Trophoblast cell (in vitro differentiated cells and primary cell): ENCODE data around the gene TRDN.
A peak's percentile ranks its signal among the peaks of the same experiment; 100 is the strongest.

Source experiments
- DNase-seq, 2 donors: peaks; one replicate each; pipeline ENCODE4 v3.0.0-alpha.2; 2016
- H2AFZ ChIP-seq: 2 replicates; pipeline ENCODE4 v1.6.1; 2013; ENCODE audit warnings: low read length, moderate library complexity, mild to moderate bottlenecking; ENCODE audit not compliant: insufficient read depth, poor library complexity
- H2AK5ac ChIP-seq: 2 replicates; pipeline ENCODE4 v1.6.1; 2013; ENCODE audit warnings: mild to moderate bottlenecking, low read length
- H2BK120ac ChIP-seq: 2 replicates; pipeline ENCODE4 v1.6.1; 2013; ENCODE audit warnings: low read length, mild to moderate bottlenecking, moderate library complexity; ENCODE audit not compliant: insufficient read depth, poor library complexity
- H2BK12ac ChIP-seq: 2 replicates; pipeline ENCODE4 v1.6.1; 2013; ENCODE audit warnings: mild to moderate bottlenecking, low read length, moderate library complexity
- H2BK5ac ChIP-seq: 2 replicates; pipeline ENCODE4 v1.6.1; 2013; ENCODE audit warnings: low read length, low read depth, moderate library complexity, mild to moderate bottlenecking; ENCODE audit not compliant: poor library complexity
- H3K14ac ChIP-seq: 2 replicates; pipeline ENCODE4 v1.6.1; 2013; ENCODE audit warnings: mild to moderate bottlenecking, low read length
- H3K18ac ChIP-seq: 2 replicates; pipeline ENCODE4 v1.6.1; 2013; ENCODE audit warnings: mild to moderate bottlenecking, low read length
- H3K23ac ChIP-seq: 2 replicates; pipeline ENCODE4 v1.6.1; 2013; ENCODE audit warnings: low read length
- H3K27ac ChIP-seq: 2 replicates; pipeline ENCODE4 v1.5.1; 2013; ENCODE audit warnings: low read depth, mild to moderate bottlenecking, inconsistent platforms, low read length, moderate library complexity
- H3K27me3 ChIP-seq: 2 replicates; pipeline ENCODE4 v1.6.1; 2013; ENCODE audit warnings: inconsistent platforms, mild to moderate bottlenecking, low read length, moderate library complexity; ENCODE audit not compliant: insufficient read depth
- H3K36me3 ChIP-seq, 2 experiments: 1 replicate in 1 of 2; 2 replicates in 1 of 2; pipeline ENCODE4 v1.6.1; 2013; ENCODE audit warnings: low read length in 2 of 2, mild to moderate bottlenecking in 2 of 2, moderate library complexity in 1 of 2; ENCODE audit not compliant: insufficient read depth in 2 of 2, control insufficient read depth in 1 of 2
- H3K4ac ChIP-seq: 2 replicates; pipeline ENCODE4 v1.6.1; 2013; ENCODE audit warnings: low read depth, mild to moderate bottlenecking, low read length, moderate library complexity
- H3K4me1 ChIP-seq, 2 experiments: 1 replicate in 1 of 2; 2 replicates in 1 of 2; pipeline ENCODE4 v1.6.1; 2013; ENCODE audit warnings: low read length in 2 of 2, mild to moderate bottlenecking in 2 of 2, moderate library complexity in 1 of 2; ENCODE audit not compliant: insufficient read depth in 2 of 2, control insufficient read depth in 1 of 2
- H3K4me2 ChIP-seq: 2 replicates; pipeline ENCODE4 v1.6.1; 2013; ENCODE audit warnings: inconsistent platforms, mild to moderate bottlenecking, low read length, moderate library complexity
- H3K4me3 ChIP-seq: 2 replicates; pipeline ENCODE4 v1.5.1; 2013; ENCODE audit warnings: mild to moderate bottlenecking, low read depth, low read length, inconsistent platforms
- H3K79me1 ChIP-seq: one replicate; pipeline ENCODE4 v1.6.1; 2013; ENCODE audit warnings: low read length
- H3K79me2 ChIP-seq: 2 replicates; pipeline ENCODE4 v1.6.1; 2013; ENCODE audit warnings: low read length, mild to moderate bottlenecking; ENCODE audit not compliant: control insufficient read depth, insufficient read depth, poor library complexity
- H3K9ac ChIP-seq: 2 replicates; pipeline ENCODE4 v1.6.1; 2013; ENCODE audit warnings: mild to moderate bottlenecking, low read length
- H3K9me3 ChIP-seq: 2 replicates; pipeline ENCODE4 v1.6.1; 2013; ENCODE audit warnings: low read depth, mild to moderate bottlenecking, control low read depth, inconsistent platforms, low read length; ENCODE audit not compliant: insufficient read depth
- H4K12ac ChIP-seq: 2 replicates; pipeline ENCODE4 v1.6.1; 2013; ENCODE audit warnings: low read depth, mild to moderate bottlenecking, low read length, moderate library complexity
- H4K8ac ChIP-seq: 2 replicates; pipeline ENCODE4 v1.6.1; 2013; ENCODE audit warnings: low read depth, mild to moderate bottlenecking, low read length, moderate library complexity
- H4K91ac ChIP-seq: one replicate; pipeline ENCODE4 v1.6.1; 2013; ENCODE audit warnings: low read depth, mild to moderate bottlenecking, low read length, moderate library complexity
- WGBS: extraction: QIAGEN DNeasy Blood & Tissue Kit; methylation state at CpG from one replicate; pipeline ENCODE4 v1.1.7; 2013; ENCODE audit warnings: missing lambda C conversion rate; ENCODE audit not compliant: insufficient read length, insufficient coverage; ENCODE audit errors: extremely low coverage; 5-methylcytosine and 5-hydroxymethylcytosine counted together

Gene TRDN

DNA sequence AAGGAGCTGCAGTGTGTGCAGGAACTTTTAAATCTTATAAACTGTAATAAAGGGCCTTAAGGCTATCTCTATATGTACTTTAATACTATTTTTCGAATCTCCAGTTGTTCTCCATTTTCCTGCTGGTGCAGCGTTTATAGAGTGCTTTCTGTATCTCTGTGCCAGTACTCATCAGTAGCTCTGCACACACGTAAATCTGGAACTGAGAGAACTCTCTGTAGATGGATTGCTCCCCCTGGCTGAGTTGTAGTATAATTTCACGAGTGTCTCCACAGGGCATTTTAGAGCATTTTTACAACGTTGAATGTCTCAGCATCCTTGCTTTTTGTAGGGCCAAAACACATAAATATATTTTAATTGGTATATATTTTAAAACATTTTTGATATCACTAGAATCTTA, 256.5 kb downstream of the TRDN start:
- H2AFZ ChIP-seq, result no peak overlapping the region
- no peak overlapping the region for H3K4me2 ChIP-seq
- no peaks in the 10 kb centered on the region for H3K79me2 ChIP-seq
- no peaks in the 10 kb centered on the region for H3K4me1 ChIP-seq
- H3K79me1 ChIP-seq, result no peaks in the 10 kb centered on the region
- no peak overlapping the region for H3K4ac ChIP-seq
- H4K12ac ChIP-seq, result no peak overlapping the region
- no peaks in the 10 kb centered on the region for H3K27me3 ChIP-seq
- H4K91ac ChIP-seq, result no peak overlapping the region
- no peak overlapping the region for H3K14ac ChIP-seq
- DNase-seq, result peak in 1 of 2 donors; percentile 36
- H3K23ac ChIP-seq, result no peak overlapping the region
- H3K27ac ChIP-seq, result no peak overlapping the region
- H3K9ac ChIP-seq, result no peak overlapping the region
- no peak overlapping the region for H2AK5ac ChIP-seq
- no peak overlapping the region for H2BK12ac ChIP-seq
- no CpG with 5 or more reads among the region's 5 CpGs for WGBS
- H3K36me3 ChIP-seq, result no peaks in the 10 kb centered on the region
- no peak overlapping the region for H2BK5ac ChIP-seq
- H2BK120ac ChIP-seq, result no peak overlapping the region
- H3K9me3 ChIP-seq, result no peaks in the 10 kb centered on the region
- no peak overlapping the region for H3K4me3 ChIP-seq
- no peak overlapping the region for H3K18ac ChIP-seq
- no peak overlapping the region for H4K8ac ChIP-seq

DNA sequence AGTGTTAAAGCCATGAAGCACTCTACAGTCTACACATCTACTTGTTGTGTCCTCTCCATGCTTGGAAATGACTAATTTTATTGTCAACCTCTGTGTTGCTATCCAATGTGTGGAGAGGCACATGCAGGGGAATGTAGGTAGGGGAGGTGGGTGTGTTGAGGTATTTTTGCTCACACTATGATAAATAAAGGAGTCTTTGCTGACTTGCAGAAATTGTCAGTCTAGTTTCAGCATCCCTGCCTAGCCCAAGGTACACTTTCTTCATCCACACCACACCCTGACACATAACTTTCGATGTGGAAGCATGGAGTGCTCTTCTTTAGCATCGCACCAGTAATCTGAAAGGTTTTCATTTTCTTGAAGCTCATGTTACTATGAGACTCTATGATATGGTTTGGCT, 264.0 kb downstream of the TRDN start:
- Histone ChIP-seq H3K4me1 (no peaks in the 10 kb centered on the region), H3K9ac (no peak overlapping the region), H3K4ac (no peak overlapping the region), H4K91ac (no peak overlapping the region), H3K79me1 (no peaks in the 10 kb centered on the region), H3K14ac (no peak overlapping the region), H3K27ac (no peak overlapping the region), H3K9me3 (no peaks in the 10 kb centered on the region), H2BK120ac (no peak overlapping the region), H4K12ac (no peak overlapping the region), H3K4me2 (no peak overlapping the region), H3K18ac (no peak overlapping the region), H3K4me3 (no peak overlapping the region), H2BK5ac (no peak overlapping the region), H3K27me3 (no peaks in the 10 kb centered on the region), H2AK5ac (no peak overlapping the region), H3K23ac (no peak overlapping the region), H3K79me2 (no peaks in the 10 kb centered on the region), H2AFZ (no peak overlapping the region), H2BK12ac (no peak overlapping the region), H4K8ac (no peak overlapping the region), H3K36me3 (no peaks in the 10 kb centered on the region)
- WGBS, result no CpG with 5 or more reads among the region's 2 CpGs
- DNase-seq, result no peak

DNA sequence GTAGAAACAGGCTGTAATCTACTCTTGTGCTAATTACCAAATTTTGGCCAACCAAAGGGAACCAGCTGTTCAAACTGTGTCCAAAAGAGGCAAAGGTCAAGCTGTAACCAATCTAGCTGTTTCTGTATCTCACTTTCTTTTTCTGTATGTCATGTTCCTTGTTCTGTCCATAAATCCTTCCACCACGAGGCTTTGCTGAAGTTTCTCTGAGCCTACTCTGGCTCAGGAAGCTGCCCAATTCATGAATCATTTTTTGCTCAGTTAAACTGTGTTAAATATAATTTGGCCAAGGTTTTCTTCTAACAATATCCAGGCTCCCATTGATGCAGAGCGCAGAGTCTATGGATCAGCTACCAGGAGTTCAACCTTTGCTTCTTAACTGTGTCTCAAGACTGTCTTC, 272.8 kb downstream of the TRDN start:
- no peak overlapping the region for H2AK5ac ChIP-seq

DNA sequence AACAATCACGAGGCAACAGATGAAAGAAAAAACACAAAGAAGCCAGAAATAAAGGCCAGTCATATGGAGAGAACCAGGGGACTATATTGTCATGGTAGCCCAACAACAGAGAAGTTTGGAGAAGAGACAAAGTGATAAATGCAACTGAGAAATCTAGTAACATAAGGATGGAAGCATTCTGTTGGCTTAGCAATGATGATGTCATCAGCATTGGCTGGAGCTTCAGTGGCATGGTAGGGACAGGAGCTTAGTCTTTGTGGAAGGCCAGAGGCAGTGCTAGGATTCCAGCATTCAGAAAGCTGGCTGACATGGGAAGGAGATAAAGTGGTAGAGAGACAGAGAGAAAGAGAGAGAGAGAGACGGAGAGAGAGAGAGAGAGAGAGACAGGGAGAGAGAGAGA, 276.4 kb downstream of the TRDN start:
- no peak overlapping the region for H4K8ac ChIP-seq
- H3K79me1 ChIP-seq, result no peaks in the 10 kb centered on the region
- no peaks in the 10 kb centered on the region for H3K4me1 ChIP-seq
- no peak overlapping the region for H3K18ac ChIP-seq
- no peaks in the 10 kb centered on the region for H3K27me3 ChIP-seq
- no peak overlapping the region for H3K4me3 ChIP-seq
- H2BK5ac ChIP-seq, result no peak overlapping the region
- H2AFZ ChIP-seq, result no peak overlapping the region
- no peaks in the 10 kb centered on the region for H3K36me3 ChIP-seq
- H3K4me2 ChIP-seq, result no peak overlapping the region
- no peaks in the 10 kb centered on the region for H3K79me2 ChIP-seq
- DNase-seq, result no peak
- no peak overlapping the region for H2AK5ac ChIP-seq
- H2BK12ac ChIP-seq, result no peak overlapping the region
- no peaks in the 10 kb centered on the region for H3K9me3 ChIP-seq
- no peak overlapping the region for H4K12ac ChIP-seq
- no peak overlapping the region for H3K27ac ChIP-seq
- no peak overlapping the region for H4K91ac ChIP-seq
- no peak overlapping the region for H3K23ac ChIP-seq
- H2BK120ac ChIP-seq, result no peak overlapping the region
- no peak overlapping the region for H3K9ac ChIP-seq
- H3K14ac ChIP-seq, result no peak overlapping the region
- H3K4ac ChIP-seq, result no peak overlapping the region
- no CpG with 5 or more reads among the region's 2 CpGs for WGBS

More for the DNA sequence above, 272.8 kb downstream of the TRDN start:
- H3K14ac ChIP-seq, result no peak overlapping the region
- no peak overlapping the region for H3K4me3 ChIP-seq
- H3K23ac ChIP-seq, result no peak overlapping the region
- no peak overlapping the region for H2BK120ac ChIP-seq
- no peaks in the 10 kb centered on the region for H3K9me3 ChIP-seq
- no peak overlapping the region for H2BK5ac ChIP-seq
- H3K9ac ChIP-seq, result no peak overlapping the region
- no peak overlapping the region for H4K91ac ChIP-seq
- H4K12ac ChIP-seq, result no peak overlapping the region
- no peaks in the 10 kb centered on the region for H3K79me1 ChIP-seq
- no peak overlapping the region for H4K8ac ChIP-seq
- H3K79me2 ChIP-seq, result no peaks in the 10 kb centered on the region
- WGBS, result no CpG with 5 or more reads among the region's 2 CpGs
- no peaks in the 10 kb centered on the region for H3K27me3 ChIP-seq
- H3K4me1 ChIP-seq, result no peaks in the 10 kb centered on the region
- no peak overlapping the region for H3K18ac ChIP-seq
- H3K4me2 ChIP-seq, result no peak overlapping the region
- no peak overlapping the region for H3K27ac ChIP-seq
- H3K36me3 ChIP-seq, result no peaks in the 10 kb centered on the region
- no peak overlapping the region for H2BK12ac ChIP-seq
- H2AFZ ChIP-seq, result no peak overlapping the region
- H3K4ac ChIP-seq, result no peak overlapping the region
- DNase-seq, result no peak
